ENCODE measurements around the gene CNTNAP2.

DNA sequence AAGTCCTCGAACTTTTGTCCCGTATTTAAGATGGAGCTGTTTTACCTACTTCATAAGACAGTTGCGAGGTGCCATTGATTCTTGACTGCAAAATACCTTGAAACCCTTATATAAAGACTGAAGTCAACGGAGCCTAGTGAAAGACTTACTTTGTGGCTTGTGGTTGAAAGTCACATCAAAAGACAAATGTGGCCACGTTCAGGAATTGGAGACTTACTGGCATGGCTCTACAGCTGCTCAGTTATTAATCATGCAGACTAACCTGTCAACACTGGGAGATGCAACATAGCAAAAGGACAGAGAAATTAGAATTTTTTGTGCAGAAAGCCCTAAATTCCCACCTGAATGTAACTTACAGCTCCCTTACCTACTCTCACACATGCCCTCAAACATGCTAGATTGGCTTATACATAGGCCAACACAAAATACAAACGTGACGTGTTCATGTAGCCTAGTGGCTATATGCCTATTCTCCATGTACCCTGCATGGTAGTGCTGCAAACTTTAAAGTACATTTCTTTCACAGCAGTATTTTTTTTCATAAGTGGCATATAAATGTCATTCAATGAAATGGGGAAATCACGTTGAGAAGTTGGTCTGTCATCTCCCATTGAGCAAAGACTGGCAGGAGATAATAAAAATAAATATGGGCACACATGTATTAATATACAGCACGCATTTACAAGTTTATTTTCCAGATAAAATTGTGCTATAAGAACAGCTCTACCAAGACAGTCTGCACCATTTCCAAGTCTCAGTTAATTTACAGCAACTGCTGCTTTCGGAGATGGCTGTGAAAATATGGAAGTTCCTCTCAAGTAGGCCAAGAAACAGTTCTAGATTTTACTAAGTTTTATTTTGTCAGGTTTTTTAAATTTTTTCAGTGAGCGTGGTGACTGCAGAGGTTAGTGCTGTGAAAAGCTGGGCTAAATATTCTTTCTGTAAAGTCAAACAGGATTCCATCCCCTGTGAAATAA lies 2303.5 kb downstream of the CNTNAP2 start:
- TF ChIP-seq, protein P1, sequence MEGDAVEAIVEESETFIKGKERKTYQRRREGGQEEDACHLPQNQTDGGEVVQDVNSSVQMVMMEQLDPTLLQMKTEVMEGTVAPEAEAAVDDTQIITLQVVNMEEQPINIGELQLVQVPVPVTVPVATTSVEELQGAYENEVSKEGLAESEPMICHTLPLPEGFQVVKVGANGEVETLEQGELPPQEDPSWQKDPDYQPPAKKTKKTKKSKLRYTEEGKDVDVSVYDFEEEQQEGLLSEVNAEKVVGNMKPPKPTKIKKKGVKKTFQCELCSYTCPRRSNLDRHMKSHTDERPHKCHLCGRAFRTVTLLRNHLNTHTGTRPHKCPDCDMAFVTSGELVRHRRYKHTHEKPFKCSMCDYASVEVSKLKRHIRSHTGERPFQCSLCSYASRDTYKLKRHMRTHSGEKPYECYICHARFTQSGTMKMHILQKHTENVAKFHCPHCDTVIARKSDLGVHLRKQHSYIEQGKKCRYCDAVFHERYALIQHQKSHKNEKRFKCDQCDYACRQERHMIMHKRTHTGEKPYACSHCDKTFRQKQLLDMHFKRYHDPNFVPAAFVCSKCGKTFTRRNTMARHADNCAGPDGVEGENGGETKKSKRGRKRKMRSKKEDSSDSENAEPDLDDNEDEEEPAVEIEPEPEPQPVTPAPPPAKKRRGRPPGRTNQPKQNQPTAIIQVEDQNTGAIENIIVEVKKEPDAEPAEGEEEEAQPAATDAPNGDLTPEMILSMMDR (IDR thresholded peaks at IDR 0.05), result no peak
- TF ChIP-seq POLR2A (IDR thresholded peaks at IDR 0.05), result no peak
